Measurements from ENCODE around the gene PARD3.

DNA sequence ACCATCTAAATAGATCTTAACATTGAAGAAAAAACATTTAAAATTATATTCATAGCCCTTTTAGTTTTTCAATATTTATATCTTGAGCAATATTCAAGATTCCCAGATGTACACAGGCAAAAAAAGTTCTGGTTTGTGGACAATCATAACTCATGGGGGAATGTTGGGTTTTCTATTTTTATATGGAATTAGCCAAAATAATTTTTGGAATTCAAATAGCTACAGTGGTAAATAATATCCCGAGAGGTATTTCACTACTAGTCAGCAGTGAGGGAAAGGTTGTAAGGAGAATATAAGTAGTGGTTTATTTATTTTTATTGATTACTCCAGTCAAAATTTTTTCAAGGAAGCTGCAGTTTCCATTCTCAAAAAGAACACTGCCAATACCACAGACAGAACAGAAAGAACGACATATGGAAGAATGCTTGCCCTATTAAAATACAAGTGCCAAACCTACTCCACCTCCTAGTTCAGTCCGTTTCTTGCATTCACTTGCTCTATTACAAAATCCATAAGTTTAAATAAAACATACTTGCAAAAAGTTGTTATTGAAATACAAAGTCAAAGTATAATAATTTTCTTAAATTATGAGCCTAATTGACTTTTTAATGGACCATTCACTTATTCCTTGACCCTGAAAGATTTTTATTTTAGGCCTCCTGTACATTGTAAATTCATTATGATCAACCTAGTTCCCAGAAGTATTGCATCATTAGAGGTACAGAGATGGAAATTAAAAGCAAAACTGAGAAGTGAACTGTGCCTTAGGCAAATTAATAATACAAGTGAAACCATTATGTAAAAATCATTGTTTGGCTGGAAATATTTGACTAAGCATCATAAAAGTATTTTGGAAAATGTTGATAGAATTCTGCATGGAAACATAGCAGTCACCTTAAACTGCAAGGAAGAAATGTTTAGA is 533.2 kb downstream of the PARD3 start:
- TF ChIP-seq CHD2 (IDR thresholded peaks at IDR 0.05; ENCODE audit: borderline replicate concordance, low read depth, low read length) (no peak), SRF (IDR thresholded peaks at IDR 0.05; ENCODE audit: low read depth in 2 of 2, low read length in 2 of 2) (no peak), TCF7 (IDR thresholded peaks at IDR 0.05; ENCODE audit: borderline replicate concordance) (no peak)
- TF ChIP-seq, protein P1, sequence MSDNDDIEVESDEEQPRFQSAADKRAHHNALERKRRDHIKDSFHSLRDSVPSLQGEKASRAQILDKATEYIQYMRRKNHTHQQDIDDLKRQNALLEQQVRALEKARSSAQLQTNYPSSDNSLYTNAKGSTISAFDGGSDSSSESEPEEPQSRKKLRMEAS (IDR thresholded peaks at IDR 0.05; ENCODE audit: low read depth, low read length): no peak

Data from GM12878 (cell line).